GM20000 (cell line): ENCODE results near the gene PAMR1.

Experiments
- DNase-seq: peaks from one replicate; pipeline ENCODE4 v3.0.0; 2012; ENCODE audit warnings: low spot score
- TF ChIP-seq, protein P1 (sequence below): IDR thresholded peaks from 2 replicates; pipeline ENCODE4 v1.5.1; 2012; ENCODE audit warnings: mild to moderate bottlenecking, control low read depth; ENCODE audit errors: extremely low read depth, missing control alignments

PAMR1 gene

DNA sequence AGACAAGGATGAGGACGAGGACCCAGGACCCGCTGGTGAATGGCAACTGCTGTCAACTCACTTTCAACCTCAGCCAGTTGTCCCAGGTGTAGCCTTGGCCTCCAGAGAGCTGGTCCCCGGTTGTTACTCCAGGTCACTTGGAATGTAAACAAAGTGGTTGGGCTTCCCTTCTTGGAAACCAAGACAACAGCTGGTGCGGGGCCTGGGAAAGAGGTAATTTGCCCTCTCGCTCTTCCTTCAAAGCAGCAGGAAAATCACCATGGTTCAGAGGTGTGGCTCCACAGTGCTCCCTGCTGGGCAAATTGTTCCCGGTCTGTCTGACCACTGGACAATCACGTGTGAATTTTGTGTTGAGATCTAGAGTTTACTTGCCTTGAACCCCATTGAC, 121.0 kb downstream of the PAMR1 start:
- peak; percentile 33 for DNase-seq
- TF ChIP-seq, protein P1, sequence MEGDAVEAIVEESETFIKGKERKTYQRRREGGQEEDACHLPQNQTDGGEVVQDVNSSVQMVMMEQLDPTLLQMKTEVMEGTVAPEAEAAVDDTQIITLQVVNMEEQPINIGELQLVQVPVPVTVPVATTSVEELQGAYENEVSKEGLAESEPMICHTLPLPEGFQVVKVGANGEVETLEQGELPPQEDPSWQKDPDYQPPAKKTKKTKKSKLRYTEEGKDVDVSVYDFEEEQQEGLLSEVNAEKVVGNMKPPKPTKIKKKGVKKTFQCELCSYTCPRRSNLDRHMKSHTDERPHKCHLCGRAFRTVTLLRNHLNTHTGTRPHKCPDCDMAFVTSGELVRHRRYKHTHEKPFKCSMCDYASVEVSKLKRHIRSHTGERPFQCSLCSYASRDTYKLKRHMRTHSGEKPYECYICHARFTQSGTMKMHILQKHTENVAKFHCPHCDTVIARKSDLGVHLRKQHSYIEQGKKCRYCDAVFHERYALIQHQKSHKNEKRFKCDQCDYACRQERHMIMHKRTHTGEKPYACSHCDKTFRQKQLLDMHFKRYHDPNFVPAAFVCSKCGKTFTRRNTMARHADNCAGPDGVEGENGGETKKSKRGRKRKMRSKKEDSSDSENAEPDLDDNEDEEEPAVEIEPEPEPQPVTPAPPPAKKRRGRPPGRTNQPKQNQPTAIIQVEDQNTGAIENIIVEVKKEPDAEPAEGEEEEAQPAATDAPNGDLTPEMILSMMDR, result peak; percentile 40

DNA sequence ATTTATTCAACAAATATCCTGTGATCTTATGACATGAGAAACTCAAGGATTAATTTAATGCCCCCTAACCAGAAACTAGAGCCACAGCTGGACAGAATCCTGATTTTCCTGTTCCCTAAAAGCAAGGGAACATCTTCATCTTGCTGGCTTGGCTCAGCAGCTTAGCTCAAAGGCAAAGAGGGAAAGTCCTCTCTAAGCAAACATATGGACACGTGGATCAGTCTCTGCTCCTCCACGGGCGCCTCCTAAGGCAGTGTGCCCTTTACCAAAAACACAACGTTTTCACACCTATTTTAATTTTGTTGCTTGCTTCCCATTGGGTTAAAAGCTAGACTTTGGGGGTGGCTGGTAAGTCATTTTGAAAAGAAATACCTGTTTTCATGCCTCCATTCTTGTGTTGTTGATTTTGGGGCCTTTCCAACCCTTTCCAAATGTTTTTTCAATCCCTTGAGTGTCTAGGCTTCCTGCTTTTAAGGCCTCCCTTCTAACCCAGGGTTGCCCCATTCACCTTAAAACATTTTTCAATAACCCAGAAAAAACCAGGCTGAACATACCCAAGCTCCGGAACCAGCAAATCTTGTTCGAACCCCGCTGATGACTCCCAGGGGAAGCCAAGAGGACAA, 121.5 kb downstream of the PAMR1 start:
- no peak for DNase-seq
- TF ChIP-seq, protein P1, result no peak

GRCh38 chr11:35402751-35403660, 122.4 kb downstream of the PAMR1 start:
- DNase-seq, result no peak
- TF ChIP-seq, protein P1, result no peak

- TF ChIP-seq, protein P1, result no peak
- no peak for DNase-seq
Measured at GRCh38 chr11:35398881-35399280, 126.5 kb downstream of the PAMR1 start.

DNA sequence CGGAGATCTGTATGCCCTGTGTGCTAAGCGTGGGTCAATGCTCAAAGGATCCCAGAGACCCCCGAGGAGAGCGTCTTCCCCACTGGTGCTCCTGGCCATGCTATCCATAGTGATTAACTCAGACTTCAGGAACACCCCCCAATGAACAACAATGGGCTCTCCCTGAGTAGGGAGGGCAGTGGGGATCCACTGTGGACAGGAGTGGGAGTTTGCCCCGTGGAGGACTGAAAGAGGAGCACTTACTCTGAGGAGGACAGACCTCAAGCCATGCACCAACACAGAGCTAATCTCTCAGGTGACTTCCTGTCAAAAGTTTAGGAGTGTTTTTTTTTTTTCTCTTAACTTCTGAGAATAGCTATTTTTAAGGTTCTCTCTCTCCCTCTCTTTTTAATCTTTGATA, 130.5 kb downstream of the PAMR1 start:
- DNase-seq, result no peak
- TF ChIP-seq, protein P1, result no peak

GRCh38 chr11:35393098-35393497, 132.3 kb downstream of the PAMR1 start:
- TF ChIP-seq, protein P1, result no peak
- DNase-seq, result no peak
